Measurements from ENCODE around the gene OR4Q3. TPM values are rescaled to one million over a fixed set of nuclear protein-coding genes. Genes with fewer than 3 reads are reported as not detected.
"Not testable (repeated sequence)": the region's sequence is repeated elsewhere in the genome, so short reads cannot be mapped to it uniquely, and the experiment has no call there.

Gene OR4Q3
- total and polyA plus RNA-seq, 12 donors, result not detected

- H3K9me3 ChIP-seq (replicated peaks in 1 of 3); intact Hi-C loops (cut with DNase I); H3K4me1 ChIP-seq (replicated peaks in 1 of 2); H3K27ac ChIP-seq; DNase-seq; H3K27me3 ChIP-seq; H3K36me3 ChIP-seq (replicated peaks in 1 of 2); H3K4me3 ChIP-seq: not testable (repeated sequence)
- WGBS, 4 donors, result 60 to 61% (median 60%) methylated on average over 7 of the region's 7 CpGs
Measured at GRCh38 chr14:19788150-19788549, 44.8 kb downstream of the OR4Q3 start.

- WGBS, 4 donors, result 55 to 71% (median 62%) methylated on average over 10 of the region's 10 CpGs
- H3K4me3 ChIP-seq; intact Hi-C loops (cut with DNase I): not testable (repeated sequence)
Measured at GRCh38 chr14:19796520-19797108, 53.2 kb downstream of the OR4Q3 start.

More at GRCh38 chr14:19796520-19797108, 53.2 kb downstream of the OR4Q3 start:
- H3K27me3 ChIP-seq; H3K9me3 ChIP-seq (replicated peaks in 1 of 3); H3K4me1 ChIP-seq (replicated peaks in 1 of 2); H3K27ac ChIP-seq; DNase-seq; H3K36me3 ChIP-seq (replicated peaks in 1 of 2): not testable (repeated sequence)

Small RNAs within 50 kb of the gene (small RNA-seq; reads per million reads assigned to genes)
- gene AL512310.1, result 0 reads per million in 2 donors

Other genes starting within 250 kb of the OR4Q3 start
- gene OR11H2, start 29.7 kb upstream of the OR4Q3 start, total RNA-seq, result not detected
- not detected for gene OR11H2, start 29.7 kb upstream of the OR4Q3 start, polyA plus RNA-seq
- gene OR4M1, start 29.9 kb downstream of the OR4Q3 start, total RNA-seq, result not detected
- not detected for gene OR4M1, start 29.9 kb downstream of the OR4Q3 start, polyA plus RNA-seq
- not detected for gene OR4N2, start 60.2 kb downstream of the OR4Q3 start, total RNA-seq
- gene OR4N2, start 60.2 kb downstream of the OR4Q3 start, polyA plus RNA-seq, result not detected
- not detected for gene OR4K2, start 131.6 kb downstream of the OR4Q3 start, total RNA-seq
- not detected for gene OR4K2, start 131.6 kb downstream of the OR4Q3 start, polyA plus RNA-seq
- gene OR4K5, start 177.0 kb downstream of the OR4Q3 start, total RNA-seq, result not detected
- not detected for gene OR4K5, start 177.0 kb downstream of the OR4Q3 start, polyA plus RNA-seq
- gene OR4K1, start 187.3 kb downstream of the OR4Q3 start, total RNA-seq, result not detected
- not detected for gene OR4K1, start 187.3 kb downstream of the OR4Q3 start, polyA plus RNA-seq
- not detected for gene OR4K15, start 232.0 kb downstream of the OR4Q3 start, total RNA-seq
- gene OR4K15, start 232.0 kb downstream of the OR4Q3 start, polyA plus RNA-seq, result not detected